ENCODE data around the gene MRPL53. TPM values are rescaled to one million over a fixed set of nuclear protein-coding genes. Genes with fewer than 3 reads are reported as not detected.
"Not testable (repeated sequence)": the region's sequence is repeated elsewhere in the genome, so short reads cannot be mapped to it uniquely, and the experiment has no call there.

Gene MRPL53
- total RNA-seq, 2 donors from 2014 or later: 82.4 to 99.4 TPM

DNA sequence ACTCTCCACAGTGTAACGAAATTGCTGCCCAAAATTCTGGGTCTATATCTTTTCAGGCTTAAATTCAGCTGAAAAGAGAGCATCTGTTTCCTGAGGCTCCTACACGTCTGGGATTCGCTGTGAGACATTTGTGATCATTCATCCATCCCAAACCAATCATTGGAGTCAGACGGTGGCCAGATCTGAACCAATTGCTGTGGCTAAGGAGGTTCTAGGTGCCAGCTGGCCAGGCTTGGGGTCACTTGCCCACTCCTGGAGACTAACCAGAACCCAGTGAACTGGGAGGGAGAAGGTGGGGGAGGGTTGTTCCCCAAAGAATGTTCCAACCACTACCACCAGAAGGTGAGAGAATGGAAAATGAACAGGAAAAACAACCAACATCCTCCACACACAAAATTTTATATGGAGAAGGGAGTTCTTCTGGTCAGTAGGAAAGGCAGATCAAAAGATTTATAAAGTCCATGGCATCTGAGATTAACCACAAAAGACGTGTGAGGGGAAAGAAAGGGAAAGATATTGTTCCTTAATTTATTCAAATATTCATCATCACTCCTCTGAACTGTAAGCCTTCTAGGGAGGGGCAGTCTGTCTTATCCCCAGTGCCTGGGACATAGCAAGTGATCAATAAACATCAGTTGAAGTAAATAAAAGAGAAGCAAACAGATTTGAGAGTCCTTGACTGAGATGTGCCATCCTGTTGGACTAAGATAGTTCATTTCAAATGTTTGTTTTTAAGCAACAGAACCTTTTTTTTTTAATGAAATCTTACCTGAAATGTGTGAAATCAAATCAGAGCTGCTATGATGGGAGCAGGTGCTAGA is 27.8 kb downstream of the MRPL53 start:
- ATAC-seq (no peak), DNase-seq (ENCODE audit: low spot score in 2 of 2) (no peak)
- peaks cover 0 to 5% of the 10 kb centered on the region in 2 donors for H3K36me3 Mint-ChIP-seq
- no peaks in the 10 kb centered on the region for H3K9me3 Mint-ChIP-seq
- no peak overlapping the region for H3K27ac Mint-ChIP-seq

DNA sequence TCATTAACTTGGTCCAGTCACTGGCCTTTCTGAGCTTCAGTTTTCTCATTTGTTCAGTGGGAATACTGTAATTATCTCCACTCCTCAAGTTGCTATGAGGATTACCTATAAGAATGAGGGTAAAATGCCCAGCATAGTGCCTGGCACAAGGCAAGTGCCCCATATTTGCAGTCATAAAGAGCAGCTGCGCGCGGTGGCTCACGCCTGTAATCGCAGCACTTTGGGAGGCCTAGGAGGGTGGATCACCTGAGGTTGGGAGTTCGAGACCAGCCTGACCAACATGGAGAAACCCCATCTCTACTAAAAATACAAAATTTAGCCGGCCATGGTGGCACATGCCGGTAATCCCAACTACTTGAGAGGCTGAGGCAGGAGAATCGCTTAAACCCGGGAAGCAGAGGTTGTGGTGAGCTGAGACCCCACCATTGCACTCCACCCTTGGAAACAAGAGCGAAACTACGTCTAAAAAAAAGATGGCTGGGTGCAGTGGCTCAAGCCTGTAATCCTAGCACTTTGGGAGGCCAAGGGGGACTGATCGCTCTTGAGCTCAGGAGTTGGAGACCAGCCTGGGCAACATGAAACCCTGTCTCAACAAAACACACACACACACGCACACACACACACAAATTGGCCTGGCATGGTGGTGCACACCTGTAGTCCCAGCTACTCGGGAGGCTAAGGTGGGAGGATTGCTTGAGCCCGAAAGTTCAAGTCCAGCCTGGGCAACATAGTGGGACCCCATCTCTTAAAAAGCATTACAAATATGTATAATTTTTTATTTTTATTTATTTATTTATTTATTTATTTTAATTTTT is 29.8 kb downstream of the MRPL53 start:
- H3K9me3 Mint-ChIP-seq; H3K27ac Mint-ChIP-seq; H3K36me3 Mint-ChIP-seq; DNase-seq (ENCODE audit: low spot score in 2 of 2); ATAC-seq: not testable (repeated sequence)

DNA sequence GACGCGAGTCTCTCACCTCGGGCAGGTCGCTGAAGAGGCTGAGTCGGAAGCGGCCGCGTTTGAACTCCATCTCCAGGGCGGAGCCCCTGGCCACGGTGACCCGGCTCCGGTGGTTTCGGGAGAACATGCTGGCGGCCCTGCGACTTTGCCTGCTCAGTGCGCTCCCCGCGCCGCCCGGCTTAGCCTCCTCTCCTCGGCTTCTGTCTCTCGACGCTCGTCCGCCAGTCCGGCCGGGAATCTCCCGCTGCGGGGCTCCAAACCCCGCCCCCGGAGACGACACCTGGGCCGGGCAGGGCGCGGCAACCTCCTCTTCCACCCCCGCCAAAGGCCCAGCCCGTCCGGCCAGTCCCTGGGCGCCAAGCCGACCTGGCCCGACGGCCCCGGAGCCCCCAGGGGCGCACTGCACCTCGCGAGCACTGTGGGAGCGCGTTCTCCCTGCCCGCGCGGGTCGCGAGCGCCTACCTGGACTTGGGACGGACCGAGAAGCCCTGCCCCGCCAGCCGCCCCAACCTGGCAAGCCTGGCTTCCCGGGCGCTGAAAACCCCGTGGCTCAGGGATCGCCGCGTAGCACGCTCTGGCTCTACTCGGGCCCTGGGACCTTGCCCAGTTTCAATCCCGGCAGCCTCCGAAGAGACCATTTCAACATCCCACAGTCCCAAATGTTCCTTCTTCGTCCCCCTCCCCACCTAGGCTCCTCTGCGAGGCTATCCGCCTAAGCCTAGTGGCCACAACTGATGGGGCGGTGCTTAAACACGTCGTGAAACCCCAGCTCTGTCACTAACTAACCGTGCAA is 30.6 kb downstream of the MRPL53 start, which contains the start of gene RTKN:
RTKN (minus strand) TSS at position 248 of the 793 bp plus-strand sequence; CDS start at position 127, 121 bp downstream.
- H3K27ac Mint-ChIP-seq: peak within 1 kb of the TSS in 1 of 2 donors; percentile 14
- DNase-seq (ENCODE audit: low spot score in 2 of 2) (no peak), ATAC-seq (peak; percentile 47 to 86)
- no peaks in the 10 kb centered on the region for H3K9me3 Mint-ChIP-seq
- peaks cover 0 to 5% of the 10 kb centered on the region in 2 donors for H3K36me3 Mint-ChIP-seq

DNA sequence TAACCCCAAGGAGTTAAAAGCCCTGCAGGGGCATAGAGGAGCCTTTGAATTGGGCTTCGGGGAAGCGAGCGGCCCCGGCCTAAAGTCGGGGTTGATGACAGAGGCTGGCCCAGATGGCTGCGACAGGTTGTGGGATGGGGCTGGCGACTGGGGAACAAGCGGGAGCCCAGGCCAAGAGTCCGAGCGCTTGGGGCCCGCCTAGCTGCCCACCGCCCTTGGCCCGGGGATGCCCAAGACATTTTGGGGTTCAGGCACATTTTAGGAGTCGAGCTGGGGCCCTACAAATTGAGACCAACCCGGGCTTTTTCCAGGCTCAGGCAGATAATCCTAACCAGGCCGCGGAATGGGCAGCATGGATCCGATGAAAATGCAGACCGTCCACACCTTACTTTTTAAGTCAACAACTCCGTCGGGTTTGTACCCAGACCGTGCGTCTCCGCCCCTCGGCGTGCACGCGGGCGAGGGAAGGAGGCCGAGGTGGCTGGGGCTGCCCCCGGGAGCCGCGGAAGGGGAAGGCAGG is 31.2 kb downstream of the MRPL53 start:
- peaks cover 0 to 5% of the 10 kb centered on the region in 2 donors for H3K36me3 Mint-ChIP-seq
- DNase-seq (ENCODE audit: low spot score in 2 of 2): no peak
- ATAC-seq: no peak
- no peak overlapping the region for H3K27ac Mint-ChIP-seq
- no peaks in the 10 kb centered on the region for H3K9me3 Mint-ChIP-seq

DNA sequence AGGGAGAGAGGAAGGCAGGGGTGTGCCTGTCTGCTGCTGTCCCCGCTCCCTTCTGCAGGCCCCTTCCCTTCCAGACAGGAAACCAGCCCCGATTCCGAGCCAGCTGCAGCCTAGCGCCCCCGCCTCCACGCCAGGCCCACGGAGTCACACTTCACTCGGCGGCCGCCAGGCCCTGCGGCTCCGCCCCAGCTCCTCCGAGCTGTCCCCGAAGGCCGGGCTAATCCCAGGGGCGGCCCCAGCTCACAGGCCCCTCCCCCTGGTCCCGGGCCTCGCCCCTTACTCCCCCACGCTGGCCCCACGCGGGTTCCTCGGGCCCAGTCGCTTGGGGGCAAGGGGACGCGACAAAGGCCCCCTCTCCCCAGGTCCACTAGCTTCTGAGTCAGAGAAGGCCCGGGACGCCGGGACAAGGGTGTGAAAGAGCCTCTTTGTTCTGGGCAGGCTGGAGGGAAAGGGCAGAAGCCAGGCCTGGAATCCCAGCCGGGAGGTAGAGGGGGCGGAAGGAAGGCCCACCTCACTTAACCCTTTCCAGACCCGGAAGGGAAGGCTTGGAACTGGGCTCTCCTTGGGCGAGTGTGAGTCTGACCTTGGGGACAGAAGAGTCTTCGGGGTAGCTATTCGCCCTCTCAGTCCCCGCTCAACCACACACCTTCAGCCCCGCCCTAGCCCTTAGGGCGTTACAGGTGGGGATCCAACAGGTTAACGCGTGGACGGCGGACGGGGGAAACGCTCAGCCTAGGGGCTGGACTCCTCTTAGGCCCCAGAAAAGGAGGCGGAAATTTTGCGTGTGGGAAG is 31.9 kb downstream of the MRPL53 start:
- ATAC-seq (peak; percentile 58 to 90), DNase-seq (ENCODE audit: low spot score in 2 of 2) (peak in 1 of 2 donors; percentile 59)
- H3K36me3 Mint-ChIP-seq: peaks cover 0 to 5% of the 10 kb centered on the region in 2 donors
- no peaks in the 10 kb centered on the region for H3K9me3 Mint-ChIP-seq
- H3K27ac Mint-ChIP-seq: peak overlapping the region in 1 of 2 donors; percentile 14

DNA sequence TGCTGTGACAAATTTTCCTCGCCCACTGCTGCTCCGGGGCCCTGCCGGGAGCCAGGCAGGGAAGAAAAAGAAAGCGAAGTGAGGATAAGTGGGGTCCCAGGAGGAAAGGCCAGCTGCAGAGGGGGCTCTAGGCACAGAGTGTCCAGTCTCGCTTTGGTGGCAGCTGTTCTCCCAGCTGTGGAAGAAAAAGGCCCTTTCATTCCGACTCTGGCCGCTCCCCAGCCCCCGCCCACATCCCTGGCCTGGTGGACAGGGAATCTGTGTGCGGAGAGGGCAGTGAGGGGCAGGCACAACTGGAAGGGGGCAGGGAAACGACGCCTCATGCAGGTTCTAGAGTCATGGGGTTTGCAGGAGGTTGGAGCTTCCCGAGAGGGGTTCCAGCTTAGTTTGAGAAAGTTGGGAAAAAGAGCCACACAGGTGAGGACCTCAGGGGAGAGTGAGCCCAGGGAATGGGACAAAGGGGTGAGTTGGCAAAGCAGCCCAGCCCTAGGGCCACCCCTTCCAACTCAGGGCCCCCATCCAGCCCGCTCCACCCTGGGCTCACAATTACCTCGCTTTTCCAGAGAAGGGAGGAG is 32.6 kb downstream of the MRPL53 start:
- ATAC-seq: no peak
- no peak for DNase-seq (ENCODE audit: low spot score in 2 of 2)
- Mint-ChIP-seq H3K27ac (no peak overlapping the region), H3K36me3 (peaks cover 0 to 5% of the 10 kb centered on the region in 2 donors), H3K9me3 (no peaks in the 10 kb centered on the region)

DNA sequence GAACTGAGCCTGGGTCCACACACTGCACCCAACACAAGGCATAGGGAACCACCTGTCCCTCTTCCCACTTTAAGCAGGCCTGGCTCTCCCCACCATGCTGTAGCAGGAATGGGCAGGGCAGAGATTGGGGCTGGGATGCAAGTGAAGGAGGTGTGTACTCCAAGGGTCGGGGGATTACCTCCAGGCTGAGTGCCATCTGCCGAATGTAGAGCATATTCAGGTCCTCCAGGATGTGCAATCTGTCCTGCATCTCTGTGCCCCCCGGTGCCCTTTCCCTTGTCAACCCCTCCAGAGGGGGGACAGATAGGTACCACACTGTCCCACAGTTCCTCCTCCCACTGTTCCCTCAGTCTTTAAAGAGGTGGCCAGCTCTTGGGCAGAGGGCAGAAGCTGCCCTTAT is 33.1 kb downstream of the MRPL53 start:
- peaks cover 0 to 5% of the 10 kb centered on the region in 2 donors for H3K36me3 Mint-ChIP-seq
- no peak overlapping the region for H3K27ac Mint-ChIP-seq
- ATAC-seq (no peak), DNase-seq (ENCODE audit: low spot score in 2 of 2) (no peak)
- no peaks in the 10 kb centered on the region for H3K9me3 Mint-ChIP-seq

DNA sequence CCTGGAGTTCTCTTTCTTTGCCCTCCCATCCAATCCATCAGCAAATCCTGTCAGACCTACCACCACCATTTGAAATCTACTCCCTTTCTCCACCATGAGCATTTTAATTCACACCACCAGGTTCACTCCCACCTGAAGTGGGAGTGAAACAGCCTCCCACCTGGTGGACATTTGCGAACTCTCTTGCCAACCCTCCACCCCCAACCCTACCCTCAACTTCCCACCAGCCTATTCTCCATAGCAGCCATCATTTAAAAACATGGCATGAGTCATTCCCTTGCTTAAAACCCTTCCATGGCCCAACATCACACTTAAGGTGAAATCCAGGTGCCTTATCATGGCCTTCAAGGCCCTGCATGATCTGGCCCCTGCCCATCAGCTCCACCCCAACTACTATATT is 34.2 kb downstream of the MRPL53 start:
- Mint-ChIP-seq H3K9me3 (no peaks in the 10 kb centered on the region), H3K27ac (no peak overlapping the region), H3K36me3 (peaks cover 0 to 5% of the 10 kb centered on the region in 2 donors)
- ATAC-seq (no peak), DNase-seq (ENCODE audit: low spot score in 2 of 2) (no peak)

DNA sequence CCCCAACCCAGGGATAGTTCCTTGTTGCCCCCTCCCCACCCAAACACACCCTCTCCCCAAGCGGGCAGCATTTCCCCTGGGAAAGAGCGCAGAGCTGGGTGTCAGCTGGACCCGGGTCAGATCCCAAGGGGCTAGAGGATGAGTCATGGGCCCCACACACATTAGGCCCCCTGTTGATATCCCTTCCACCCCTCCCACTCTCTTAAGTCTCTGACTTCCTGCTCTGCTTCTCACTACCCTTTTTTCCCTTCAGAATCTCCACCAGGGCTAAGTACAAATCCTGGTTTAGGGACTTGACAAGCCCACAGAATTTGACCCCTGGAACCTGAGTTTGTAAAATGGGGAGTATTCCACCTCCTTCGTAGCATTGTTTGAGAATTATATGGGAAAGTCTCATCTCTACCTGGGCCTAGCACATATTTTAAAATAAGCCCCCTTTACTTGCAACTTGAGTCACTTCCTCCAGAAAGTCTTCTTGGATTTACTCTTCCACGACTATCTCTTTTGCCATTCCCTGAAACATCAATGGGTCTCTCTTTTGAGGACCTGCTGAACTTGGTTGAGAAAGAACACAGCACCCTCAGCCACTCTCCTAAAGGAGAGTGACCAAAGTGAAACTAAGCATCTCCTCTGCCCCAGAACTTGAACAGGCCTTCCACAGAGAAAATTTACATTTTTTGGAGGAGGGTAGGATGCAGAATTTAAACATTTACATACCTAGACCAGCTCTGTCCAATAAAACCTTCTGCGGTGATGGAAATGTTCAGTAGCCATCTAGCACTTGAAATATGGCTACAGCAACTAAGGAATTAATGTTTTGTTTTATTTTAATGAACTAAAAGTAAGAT is 35.4 kb downstream of the MRPL53 start:
- Mint-ChIP-seq H3K9me3 (no peaks in the 10 kb centered on the region), H3K36me3 (peaks cover 0 to under 1% of the 10 kb centered on the region in 2 donors), H3K27ac (no peak overlapping the region)
- DNase-seq (ENCODE audit: low spot score in 2 of 2) (no peak), ATAC-seq (no peak)

DNA sequence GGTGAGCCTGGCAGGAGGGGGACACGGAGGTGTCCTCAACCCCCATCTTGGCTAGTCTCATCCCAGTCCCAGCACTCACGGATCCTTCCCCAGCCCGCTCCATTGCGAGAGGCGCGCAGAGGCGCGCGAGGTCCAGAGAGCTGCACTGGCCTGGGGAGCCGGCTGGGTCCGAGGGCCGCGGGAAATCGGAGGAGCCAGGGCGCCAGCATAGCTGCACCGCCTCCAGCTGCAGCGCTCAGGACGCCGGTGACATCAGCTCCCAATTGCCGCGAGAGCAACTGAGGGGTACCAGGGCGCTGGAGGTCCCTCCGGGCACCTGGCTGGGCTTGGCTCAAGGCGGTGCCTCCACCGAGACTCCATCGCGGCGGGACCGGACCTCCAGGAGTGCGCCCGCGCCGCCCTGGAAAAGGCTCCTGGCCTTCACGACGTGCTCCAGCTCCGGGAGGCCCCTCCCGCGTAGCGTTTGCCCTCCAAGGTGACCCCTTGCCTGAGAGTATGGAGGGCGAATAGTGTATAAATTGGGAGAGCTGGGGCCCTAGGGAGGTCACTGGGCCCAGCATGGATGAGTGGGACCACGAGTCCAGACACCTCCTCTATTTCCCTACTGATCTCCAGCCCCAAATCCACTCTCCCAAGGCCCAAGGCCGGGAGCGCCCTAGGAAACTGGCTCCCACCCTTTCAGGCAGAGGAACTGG is 36.2 kb downstream of the MRPL53 start:
- Mint-ChIP-seq H3K9me3 (no peaks in the 10 kb centered on the region), H3K27ac (no peak overlapping the region), H3K36me3 (no peaks in the 10 kb centered on the region)
- DNase-seq (ENCODE audit: low spot score in 2 of 2) (no peak), ATAC-seq (no peak)

DNA sequence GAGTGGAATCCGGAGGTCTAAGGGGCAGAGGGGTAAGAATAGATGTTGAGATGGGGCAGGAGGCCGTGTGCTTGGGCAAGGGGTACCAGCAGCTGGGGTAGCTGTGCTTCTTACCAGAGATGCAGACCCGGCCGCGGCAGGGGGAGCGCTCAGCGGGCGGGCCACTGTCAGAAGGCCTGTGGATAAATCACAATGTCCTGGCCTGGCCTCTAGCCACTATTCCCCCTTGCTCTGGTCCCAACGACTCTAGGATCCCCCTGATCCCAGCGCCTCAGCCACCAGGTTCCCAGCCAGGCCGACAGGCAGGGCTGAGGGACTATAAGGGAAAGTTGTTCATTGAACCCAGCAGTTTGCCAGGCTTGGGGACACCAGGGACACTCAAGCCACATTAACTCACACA is 42.0 kb downstream of the MRPL53 start:
- DNase-seq (ENCODE audit: low spot score in 2 of 2) (no peak), ATAC-seq (no peak)
- Mint-ChIP-seq H3K36me3 (no peaks in the 10 kb centered on the region), H3K9me3 (no peaks in the 10 kb centered on the region), H3K27ac (peak overlapping the region in 1 of 2 donors; percentile 25)

DNA sequence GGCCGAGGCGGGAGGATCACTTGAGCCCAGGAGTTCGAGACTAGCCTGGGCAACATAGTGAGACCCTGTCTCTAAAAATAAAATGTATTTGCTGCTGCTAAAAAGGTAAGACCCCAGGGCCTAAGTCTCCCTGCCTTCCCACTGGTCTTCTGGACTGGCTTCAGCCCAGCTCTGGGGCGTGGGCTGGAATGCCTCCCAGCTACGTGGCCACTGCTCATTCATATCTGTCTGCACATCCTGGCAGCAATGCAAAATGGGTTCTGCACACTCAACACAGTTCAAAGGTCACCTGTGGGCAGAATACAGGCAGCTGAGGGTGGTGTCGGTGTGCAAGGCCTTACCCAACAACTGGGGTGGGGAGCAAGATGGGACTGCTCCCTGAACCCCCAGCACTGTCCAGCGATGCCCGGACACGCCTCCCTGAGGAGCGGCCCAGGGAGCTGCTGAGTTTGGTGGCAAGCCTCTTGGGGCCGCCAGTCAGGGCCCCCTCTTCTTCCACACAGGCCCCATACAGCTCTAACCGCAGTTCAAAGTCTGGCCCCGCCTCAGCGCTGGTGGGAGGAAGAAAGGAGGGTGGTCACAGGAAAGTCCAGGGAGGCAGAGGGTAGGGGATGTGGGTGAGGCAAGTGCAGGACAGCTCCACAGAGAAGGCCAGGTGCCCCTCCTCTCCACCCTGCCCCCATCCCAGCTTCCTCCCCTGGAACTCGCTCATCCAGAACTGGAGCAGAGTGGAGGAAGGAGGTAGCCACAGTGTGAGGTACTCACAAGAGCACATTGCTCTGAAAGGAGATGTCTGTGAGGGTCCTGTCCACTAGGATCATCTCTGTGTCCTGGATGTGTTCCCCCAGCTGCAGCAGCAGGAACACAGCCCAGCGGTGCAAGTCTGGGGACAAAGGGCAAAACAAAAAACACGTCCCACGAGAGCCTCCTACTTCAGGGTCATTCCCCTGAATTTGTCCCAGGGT is 42.7 kb downstream of the MRPL53 start:
- Mint-ChIP-seq H3K9me3 (no peaks in the 10 kb centered on the region), H3K36me3 (no peaks in the 10 kb centered on the region), H3K27ac (peak overlapping the region in 1 of 2 donors; percentile 25)
- ATAC-seq: no peak
- no peak for DNase-seq (ENCODE audit: low spot score in 2 of 2)

DNA sequence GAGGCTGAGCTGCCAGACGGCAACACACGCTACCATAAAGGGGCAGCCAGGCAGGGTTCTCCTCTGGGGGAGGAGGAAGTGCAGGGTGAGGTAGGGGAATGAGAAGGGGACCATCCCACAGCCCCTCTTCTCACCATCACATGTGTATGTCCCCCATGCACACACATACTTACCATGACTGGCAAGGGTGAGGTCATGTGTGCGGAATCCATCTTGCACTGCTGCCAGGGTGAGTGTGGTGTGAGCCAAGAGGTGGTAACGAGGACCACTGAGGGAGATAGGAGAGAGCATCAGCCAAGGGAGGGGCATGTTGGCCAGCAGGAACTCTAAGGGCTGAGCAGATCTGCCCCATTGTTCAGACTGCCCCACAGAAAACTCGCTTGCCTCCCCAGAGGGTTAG is 43.8 kb downstream of the MRPL53 start:
- no peaks in the 10 kb centered on the region for H3K9me3 Mint-ChIP-seq
- DNase-seq (ENCODE audit: low spot score in 2 of 2) (no peak), ATAC-seq (no peak)
- H3K27ac Mint-ChIP-seq: peak overlapping the region in 1 of 2 donors; percentile 3
- no peaks in the 10 kb centered on the region for H3K36me3 Mint-ChIP-seq

Data from activated naive CD4-positive, alpha-beta T cell treated with anti-CD3 and anti-CD28 coated beads, Interleukin-2, amount 50 U/mL, for 72 hours (primary cell).